ENCODE measurements around the gene TDRD7.

- TF ChIP-seq CTCF (IDR thresholded peaks at IDR 0.05), result no peak
- TF ChIP-seq POLR2A (IDR thresholded peaks at IDR 0.05), result no peak
Observed at GRCh38 chr9:97367729-97368128, 44.2 kb upstream of the TDRD7 start.
